RWPE2 (cell line): ENCODE results near the gene FAM24B.

Experiments
- ATAC-seq: fragments of 200-7000 bp; cut with Tn5 transposase; 3 replicates; pipeline ENCODE4 v1.9.1; 2021; ENCODE audit warnings: low read depth
- DNase-seq: peaks from one replicate; pipeline ENCODE4 v3.0.0-alpha.2; 2020; ENCODE audit warnings: low spot score
- H3K27ac ChIP-seq: fragments of 450-650 bp; 2 replicates; pipeline ENCODE4 v1.5.1; 2017; ENCODE audit warnings: mild to moderate bottlenecking; ENCODE audit not compliant: poor library complexity, severe bottlenecking
- H3K27me3 ChIP-seq: fragments of 250-450 bp; sonication (Bioruptor Pico); 2 replicates; pipeline ENCODE4 v1.5.1; 2021; ENCODE audit warnings: mild to moderate bottlenecking, moderate library complexity; ENCODE audit not compliant: insufficient read depth, poor library complexity, severe bottlenecking
- H3K36me3 ChIP-seq: fragments of 250-450 bp; sonication (Bioruptor Pico); 2 replicates; pipeline ENCODE4 v1.5.1; 2020; ENCODE audit warnings: low read depth, mild to moderate bottlenecking, moderate library complexity
- H3K4me1 ChIP-seq: fragments of 250-450 bp; sonication (Bioruptor Pico); 2 replicates; pipeline ENCODE4 v1.5.1; 2021; ENCODE audit warnings: mild to moderate bottlenecking, moderate library complexity; ENCODE audit not compliant: insufficient read depth, poor library complexity, severe bottlenecking
- H3K4me3 ChIP-seq: fragments of 250-450 bp; sonication (Bioruptor Pico); 2 replicates; pipeline ENCODE4 v1.5.1; 2021; ENCODE audit warnings: mild to moderate bottlenecking, moderate library complexity; ENCODE audit not compliant: severe bottlenecking
- H3K9me3 ChIP-seq: fragments of 250-450 bp; sonication (Bioruptor Pico); 2 replicates; pipeline ENCODE4 v1.5.1; 2021; ENCODE audit warnings: mild to moderate bottlenecking, moderate library complexity; ENCODE audit not compliant: severe bottlenecking
- TF ChIP-seq, protein P1 (sequence below): fragments of 450-650 bp; IDR thresholded peaks from one replicate; pipeline ENCODE4 v1.5.1; 2017; ENCODE audit warnings: mild to moderate bottlenecking, moderate library complexity; ENCODE audit not compliant: poor library complexity, severe bottlenecking

Gene FAM24B

DNA sequence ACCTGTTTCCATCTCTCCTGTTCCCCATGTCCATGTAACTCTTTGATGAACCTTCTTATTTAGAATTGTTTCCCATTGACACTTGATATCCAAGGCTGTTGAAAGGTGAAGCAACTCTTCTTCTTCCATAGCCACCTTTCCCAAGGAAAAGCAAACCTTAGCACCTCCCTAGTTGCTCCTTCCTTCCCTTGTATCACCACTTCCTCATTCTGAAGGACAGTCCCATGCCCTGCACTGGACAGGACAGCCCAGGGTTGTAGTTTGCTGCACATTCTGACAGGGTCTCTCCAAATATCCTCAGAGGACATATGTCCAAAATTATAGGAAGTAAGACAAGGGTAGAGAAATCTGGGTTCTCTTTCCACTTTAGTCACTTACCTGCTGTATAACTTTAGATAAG lies 39.9 kb downstream of the FAM24B start:
- no peak overlapping the region for H3K4me3 ChIP-seq
- H3K4me1 ChIP-seq: no peaks in the 10 kb centered on the region
- DNase-seq: no peak
- no peak overlapping the region for H3K27ac ChIP-seq
- H3K27me3 ChIP-seq: no peaks in the 10 kb centered on the region
- H3K9me3 ChIP-seq: no peaks in the 10 kb centered on the region
- H3K36me3 ChIP-seq: peaks cover 16% of the 10 kb centered on the region
- TF ChIP-seq, protein P1, sequence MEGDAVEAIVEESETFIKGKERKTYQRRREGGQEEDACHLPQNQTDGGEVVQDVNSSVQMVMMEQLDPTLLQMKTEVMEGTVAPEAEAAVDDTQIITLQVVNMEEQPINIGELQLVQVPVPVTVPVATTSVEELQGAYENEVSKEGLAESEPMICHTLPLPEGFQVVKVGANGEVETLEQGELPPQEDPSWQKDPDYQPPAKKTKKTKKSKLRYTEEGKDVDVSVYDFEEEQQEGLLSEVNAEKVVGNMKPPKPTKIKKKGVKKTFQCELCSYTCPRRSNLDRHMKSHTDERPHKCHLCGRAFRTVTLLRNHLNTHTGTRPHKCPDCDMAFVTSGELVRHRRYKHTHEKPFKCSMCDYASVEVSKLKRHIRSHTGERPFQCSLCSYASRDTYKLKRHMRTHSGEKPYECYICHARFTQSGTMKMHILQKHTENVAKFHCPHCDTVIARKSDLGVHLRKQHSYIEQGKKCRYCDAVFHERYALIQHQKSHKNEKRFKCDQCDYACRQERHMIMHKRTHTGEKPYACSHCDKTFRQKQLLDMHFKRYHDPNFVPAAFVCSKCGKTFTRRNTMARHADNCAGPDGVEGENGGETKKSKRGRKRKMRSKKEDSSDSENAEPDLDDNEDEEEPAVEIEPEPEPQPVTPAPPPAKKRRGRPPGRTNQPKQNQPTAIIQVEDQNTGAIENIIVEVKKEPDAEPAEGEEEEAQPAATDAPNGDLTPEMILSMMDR: no peak
- no peak for ATAC-seq

DNA sequence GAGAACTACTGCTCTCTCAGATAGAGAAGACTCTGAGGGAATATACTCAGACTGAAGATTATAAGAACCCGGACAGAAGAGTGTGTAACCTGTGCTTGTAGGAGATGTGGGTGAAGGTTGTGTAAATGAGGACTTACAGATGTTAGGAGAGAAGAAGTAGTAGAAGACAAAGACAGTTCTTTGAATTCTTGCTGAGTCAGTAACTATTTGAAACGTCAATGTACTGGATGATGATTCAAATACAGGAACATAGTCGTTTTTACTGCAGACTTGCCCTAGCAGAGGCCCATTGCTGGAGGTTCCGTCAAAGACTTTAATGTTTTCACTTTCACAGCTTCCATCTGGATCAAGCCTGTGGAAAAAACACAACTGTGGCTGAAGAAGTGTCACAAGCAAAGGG lies 40.5 kb downstream of the FAM24B start:
- Histone ChIP-seq H3K27me3 (no peaks in the 10 kb centered on the region), H3K27ac (no peak overlapping the region), H3K4me1 (no peaks in the 10 kb centered on the region), H3K36me3 (peaks cover 18% of the 10 kb centered on the region), H3K4me3 (no peak overlapping the region), H3K9me3 (no peaks in the 10 kb centered on the region)
- TF ChIP-seq, protein P1: no peak
- ATAC-seq: no peak
- DNase-seq: no peak

DNA sequence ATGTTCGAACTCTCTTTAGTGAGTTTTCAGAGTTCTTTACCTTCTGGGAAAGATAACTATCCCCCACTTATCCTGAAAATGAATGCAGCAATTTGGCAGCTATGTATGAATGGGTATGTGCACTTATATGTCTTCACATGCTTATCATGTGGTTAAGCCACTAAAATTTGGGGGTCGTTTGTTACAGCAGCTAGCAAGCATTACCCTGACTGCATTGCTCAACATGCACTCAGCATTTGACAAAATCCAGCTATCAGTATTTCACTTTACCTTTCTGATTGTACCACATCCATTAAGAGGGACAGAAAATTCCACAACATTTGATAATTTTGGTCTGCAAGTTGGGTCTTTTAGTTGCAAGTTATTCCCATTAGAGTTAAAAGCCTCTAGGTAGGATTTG lies 43.5 kb downstream of the FAM24B start:
- ATAC-seq (no peak), DNase-seq (no peak)
- no peak overlapping the region for H3K27ac ChIP-seq
- no peaks in the 10 kb centered on the region for H3K4me1 ChIP-seq
- no peaks in the 10 kb centered on the region for H3K9me3 ChIP-seq
- TF ChIP-seq, protein P1: no peak
- peaks cover 26% of the 10 kb centered on the region for H3K36me3 ChIP-seq
- no peaks in the 10 kb centered on the region for H3K27me3 ChIP-seq
- no peak overlapping the region for H3K4me3 ChIP-seq

GRCh38 chr10:122830965-122831353 lies 48.4 kb downstream of the FAM24B start:
- no peaks in the 10 kb centered on the region for H3K9me3 ChIP-seq
- TF ChIP-seq, protein P1: no peak
- H3K4me1 ChIP-seq: no peaks in the 10 kb centered on the region
- peaks cover 25% of the 10 kb centered on the region for H3K36me3 ChIP-seq
- no peaks in the 10 kb centered on the region for H3K27me3 ChIP-seq
- no peak overlapping the region for H3K4me3 ChIP-seq
- ATAC-seq (no peak), DNase-seq (no peak)
- H3K27ac ChIP-seq: no peak overlapping the region

DNA sequence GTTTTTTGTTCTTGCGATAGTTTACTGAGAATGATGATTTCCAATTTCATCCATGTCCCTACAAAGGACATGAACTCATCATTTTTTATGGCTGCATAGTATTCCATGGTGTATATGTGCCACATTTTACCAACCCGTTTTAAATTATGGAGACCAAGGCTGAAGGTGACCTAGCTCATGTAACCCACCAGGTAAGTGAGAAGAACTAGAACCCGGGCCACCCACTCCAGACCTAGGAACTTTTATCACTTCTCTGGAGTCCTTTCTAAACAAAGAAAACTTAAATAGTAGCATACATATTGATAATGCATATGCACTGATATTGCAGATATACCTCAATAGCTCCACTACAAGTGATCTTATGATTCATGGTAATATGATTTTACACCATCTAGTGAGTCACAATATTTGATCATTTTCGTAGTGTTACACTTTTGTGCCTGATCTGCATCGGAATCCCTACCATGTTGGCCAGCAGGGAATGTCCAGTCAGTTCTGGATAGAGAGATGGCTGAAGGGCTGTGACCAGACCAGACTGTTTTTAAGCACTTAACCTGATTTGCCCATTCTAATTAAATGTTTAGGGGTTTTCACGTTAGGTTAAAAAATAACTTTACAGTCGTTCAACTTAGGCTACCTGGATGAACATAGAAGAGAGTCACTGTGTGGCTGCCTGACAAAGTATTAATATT lies 49.0 kb downstream of the FAM24B start:
- Histone ChIP-seq H3K27me3 (no peaks in the 10 kb centered on the region), H3K4me3 (no peak overlapping the region), H3K9me3 (no peaks in the 10 kb centered on the region)

More for the DNA sequence above, 49.0 kb downstream of the FAM24B start:
- no peak for DNase-seq
- no peak for ATAC-seq
- Histone ChIP-seq H3K36me3 (peaks cover 19% of the 10 kb centered on the region), H3K4me1 (no peaks in the 10 kb centered on the region), H3K27ac (no peak overlapping the region)
- TF ChIP-seq, protein P1: no peak
